ENCODE results near the gene BMERB1.

- no peak for TF ChIP-seq POLR2AphosphoS5 (IDR thresholded peaks at IDR 0.05)
- no peak for TF ChIP-seq CTCF (IDR thresholded peaks at IDR 0.05)
Measured at GRCh38 chr16:15602285-15603044, 168.1 kb downstream of the BMERB1 start.
